H9 (cell line): ENCODE data around the gene PRKACA. TPM values are rescaled to one million over a fixed set of nuclear protein-coding genes. Genes with fewer than 3 reads are reported as not detected.
A peak's percentile ranks its signal among the peaks of the same experiment; 100 is the strongest.

Experiments
- DNase-seq: peaks from one replicate; pipeline ENCODE4 v3.0.0-alpha.2; 2017
- H2AFZ ChIP-seq: one replicate; pipeline ENCODE4 v1.6.1; 2013; ENCODE audit warnings: mild to moderate bottlenecking, low read length, control low read depth, moderate library complexity
- H2AK5ac ChIP-seq: 2 replicates; pipeline ENCODE4 v1.6.1; 2013; ENCODE audit warnings: low read length, control low read depth, mixed read lengths; ENCODE audit not compliant: insufficient read length
- H2BK120ac ChIP-seq: one replicate; pipeline ENCODE4 v1.6.1; 2013; ENCODE audit warnings: low read depth, mild to moderate bottlenecking, low read length, control low read depth, inconsistent platforms; ENCODE audit not compliant: poor library complexity, severe bottlenecking
- H2BK12ac ChIP-seq: 2 replicates; pipeline ENCODE4 v1.6.1; 2013; ENCODE audit warnings: low read length, control low read depth, mixed read lengths, low read depth; ENCODE audit not compliant: insufficient read length
- H2BK15ac ChIP-seq: 2 replicates; pipeline ENCODE4 v1.6.1; 2013; ENCODE audit warnings: low read depth, low read length, control low read depth
- H2BK20ac ChIP-seq: one replicate; pipeline ENCODE4 v1.6.1; 2013; ENCODE audit warnings: low read depth, mild to moderate bottlenecking, low read length, control low read depth, inconsistent platforms; ENCODE audit not compliant: poor library complexity, severe bottlenecking
- H2BK5ac ChIP-seq: 2 replicates; pipeline ENCODE4 v1.6.1; 2013; ENCODE audit warnings: low read length, control low read depth, mixed read lengths; ENCODE audit not compliant: insufficient read length
- H3K14ac ChIP-seq: 2 replicates; pipeline ENCODE4 v1.6.1; 2013; ENCODE audit warnings: low read length, control low read depth; ENCODE audit not compliant: insufficient read depth
- H3K18ac ChIP-seq: 2 replicates; pipeline ENCODE4 v1.6.1; 2013; ENCODE audit warnings: low read depth, mild to moderate bottlenecking, mixed read lengths, low read length, control low read depth; ENCODE audit not compliant: insufficient read length
- H3K23ac ChIP-seq: 2 replicates; pipeline ENCODE4 v1.6.1; 2013; ENCODE audit warnings: low read length, control low read depth, mixed read lengths, low read depth; ENCODE audit not compliant: insufficient read length
- H3K23me2 ChIP-seq: 2 replicates; pipeline ENCODE4 v1.6.1; 2013; ENCODE audit warnings: low read depth, mild to moderate bottlenecking, mixed read lengths, low read length, control low read depth; ENCODE audit not compliant: insufficient read length, poor library complexity, severe bottlenecking
- H3K27ac ChIP-seq: 2 replicates; pipeline ENCODE4 v1.5.1; 2013; ENCODE audit warnings: low read length, control low read depth, mixed read lengths, low read depth; ENCODE audit not compliant: insufficient read length
- H3K27me3 ChIP-seq: 2 replicates; pipeline ENCODE4 v1.6.1; 2013; ENCODE audit warnings: low read length, control low read depth, inconsistent platforms; ENCODE audit not compliant: insufficient read depth
- H3K4ac ChIP-seq: 2 replicates; pipeline ENCODE4 v1.6.1; 2013; ENCODE audit warnings: low read depth, mild to moderate bottlenecking, control low read depth, inconsistent platforms, low read length, moderate library complexity
- H3K4me1 ChIP-seq: 2 replicates; pipeline ENCODE4 v1.6.1; 2013; ENCODE audit warnings: low read length, control low read depth, inconsistent platforms; ENCODE audit not compliant: insufficient read depth
- H3K4me2 ChIP-seq: 2 replicates; pipeline ENCODE4 v1.6.1; 2013; ENCODE audit warnings: low read length, control low read depth, mixed read lengths; ENCODE audit not compliant: insufficient read length, insufficient read depth
- H3K56ac ChIP-seq: 2 replicates; pipeline ENCODE4 v1.6.1; 2013; ENCODE audit warnings: low read depth, mild to moderate bottlenecking, mixed read lengths, low read length, control low read depth; ENCODE audit not compliant: insufficient read length
- H3K79me1 ChIP-seq: 2 replicates; pipeline ENCODE4 v1.6.1; 2013; ENCODE audit warnings: low read depth, mild to moderate bottlenecking, moderate library complexity, low read length, control low read depth, inconsistent platforms; ENCODE audit not compliant: insufficient read depth, poor library complexity, severe bottlenecking
- H3K79me2 ChIP-seq: 2 replicates; pipeline ENCODE4 v1.6.1; 2013; ENCODE audit warnings: low read length, control low read depth, inconsistent platforms; ENCODE audit not compliant: insufficient read depth
- H3K9ac ChIP-seq: 2 replicates; pipeline ENCODE4 v1.6.1; 2013; ENCODE audit warnings: low read length, control low read depth, mixed read lengths; ENCODE audit not compliant: insufficient read length; ENCODE audit errors: extremely low read depth
- H3K9me3 ChIP-seq: one replicate; pipeline ENCODE4 v1.6.1; 2013; ENCODE audit warnings: low read depth, low read length, inconsistent platforms; ENCODE audit not compliant: control insufficient read depth
- H3T11ph ChIP-seq: one replicate; pipeline ENCODE4 v1.6.1; 2013; ENCODE audit warnings: mild to moderate bottlenecking, low read length, control low read depth, inconsistent platforms
- H4K20me1 ChIP-seq: one replicate; pipeline ENCODE4 v1.6.1; 2013; ENCODE audit not compliant: control insufficient read depth, insufficient read length, insufficient read depth
- H4K5ac ChIP-seq: 2 replicates; pipeline ENCODE4 v1.6.1; 2013; ENCODE audit warnings: low read depth, mild to moderate bottlenecking, mixed read lengths, low read length, control low read depth; ENCODE audit not compliant: insufficient read length
- H4K8ac ChIP-seq: replicated peaks from 2 replicates; pipeline ENCODE4 v1.6.1; 2013; ENCODE audit warnings: low read length, control low read depth, mixed read lengths, low read depth; ENCODE audit not compliant: insufficient read length
- H4K91ac ChIP-seq: 2 replicates; pipeline ENCODE4 v1.6.1; 2013; ENCODE audit warnings: low read depth, mild to moderate bottlenecking, moderate library complexity, mixed read lengths, low read length, control low read depth; ENCODE audit not compliant: insufficient read length
- H3K27ac Mint-ChIP-seq, 3 experiments: 2 replicates in 2 of 3; 3 replicates in 1 of 3; pipeline ENCODE4 v1.8.0; 2020 to 2021; ENCODE audit warnings: mixed read lengths in 3 of 3, mild to moderate bottlenecking in 1 of 3, moderate library complexity in 1 of 3
- H3K27me3 Mint-ChIP-seq: 2 replicates; pipeline ENCODE4 v1.8.0; 2021; ENCODE audit warnings: low read depth, mild to moderate bottlenecking, moderate library complexity, mixed read lengths
- H3K36me3 Mint-ChIP-seq, 3 experiments: 2 replicates in 2 of 3; 3 replicates in 1 of 3; pipeline ENCODE4 v1.8.0; 2020 to 2021; ENCODE audit warnings: low read depth in 3 of 3, mixed read lengths in 3 of 3; ENCODE audit not compliant: insufficient read depth in 1 of 3
- H3K4me1 Mint-ChIP-seq, 2 experiments: 2 replicates each; pipeline ENCODE4 v1.8.0; 2020; ENCODE audit warnings: mixed read lengths in 2 of 2
- H3K4me3 Mint-ChIP-seq, 2 experiments: 2 replicates in 1 of 2; 3 replicates in 1 of 2; pipeline ENCODE4 v1.8.0; 2020 to 2021; ENCODE audit warnings: mild to moderate bottlenecking in 2 of 2, mixed read lengths in 2 of 2, moderate library complexity in 1 of 2
- H3K9me3 Mint-ChIP-seq, 2 experiments: 2 replicates in 1 of 2; 3 replicates in 1 of 2; pipeline ENCODE4 v1.8.0; 2020; ENCODE audit warnings: mild to moderate bottlenecking in 2 of 2, mixed read lengths in 2 of 2, moderate library complexity in 1 of 2
- CTCF ChIP-seq: fragments of 200-600 bp; sonication (generic); conservative IDR thresholded peaks from 3 replicates; pipeline ENCODE4 v1.8.0; 2021; ENCODE audit warnings: antibody characterized with exemption, mild to moderate bottlenecking
- WGBS: extraction: QIAGEN DNeasy Blood & Tissue Kit; methylation state at CpG from one replicate; pipeline ENCODE4 v1.1.7; 2013; ENCODE audit warnings: missing lambda C conversion rate, low lambda C conversion rate, mixed read lengths; ENCODE audit not compliant: insufficient read length; ENCODE audit errors: extremely low coverage; 5-methylcytosine and 5-hydroxymethylcytosine counted together
- total RNA-seq: library from RNA; stranded (reverse); gene quantifications from 2 replicates; pipeline ENCODE4 v1.2.1, GENCODE V29; 2021

Gene PRKACA
- total RNA-seq, 1 experiment from 2014 or later, result 51.8 TPM

DNA sequence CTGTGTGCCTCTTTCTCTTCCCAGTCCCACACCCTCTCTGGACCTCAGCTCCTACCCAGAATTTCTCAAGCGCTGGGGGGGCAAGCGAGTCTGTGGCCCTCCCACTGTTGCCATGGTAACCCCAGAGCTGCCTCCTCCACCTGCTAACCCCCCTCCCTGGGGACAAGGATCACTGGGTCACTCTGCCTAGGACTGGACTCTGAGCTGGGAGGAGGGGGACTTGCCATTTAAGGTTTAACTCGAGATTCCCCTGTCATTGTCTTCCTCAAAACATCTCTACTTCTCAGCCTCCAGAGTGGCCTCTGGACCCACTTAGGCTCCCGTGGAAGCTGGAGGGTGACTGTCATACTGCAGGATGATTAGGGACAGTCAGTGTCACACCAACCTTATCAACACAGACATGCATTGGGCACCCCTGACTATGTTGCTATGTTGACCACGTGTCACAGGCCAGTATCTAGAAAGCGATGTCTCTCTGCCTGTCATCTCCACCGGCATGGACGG, 57.9 kb downstream of the PRKACA start:
- H3K4me1 Mint-ChIP-seq, result peaks cover 9 to 23% of the 10 kb centered on the region in 2 experiments
- Histone ChIP-seq H2BK12ac (no peak overlapping the region), H2BK20ac (no peak overlapping the region), H4K20me1 (no peaks in the 10 kb centered on the region), H2AFZ (no peak overlapping the region), H3K79me1 (no peaks in the 10 kb centered on the region), H2BK5ac (no peak overlapping the region), H3K23ac (no peak overlapping the region), H3K27me3 (peaks cover 8% of the 10 kb centered on the region), H2BK120ac (no peak overlapping the region), H3K9ac (no peak overlapping the region), H3K18ac (no peak overlapping the region), H3K4me2 (no peak overlapping the region), H3K27ac (no peak overlapping the region), H3K79me2 (no peaks in the 10 kb centered on the region), H4K5ac (no peak overlapping the region), H3K9me3 (no peaks in the 10 kb centered on the region), H3T11ph (no peak overlapping the region), H3K14ac (no peak overlapping the region), H3K56ac (no peak overlapping the region), H2AK5ac (no peak overlapping the region), H3K4ac (no peak overlapping the region), H4K8ac (no peak overlapping the region), H3K4me1 (no peaks in the 10 kb centered on the region; the same call in 1 of the 2 replicates), H3K23me2 (peaks cover 6% of the 10 kb centered on the region), H4K91ac (no peak overlapping the region), H2BK15ac (no peak overlapping the region)
- H3K4me3 Mint-ChIP-seq, result peak overlapping the region in 1 of 2 experiments; percentile 20; a peak in 1 of 5 replicates
- TF ChIP-seq CTCF, result no peak
- H3K36me3 Mint-ChIP-seq, result peaks cover 0 to 2% (median 0%) of the 10 kb centered on the region in 3 experiments; a peak in 1 of 7 replicates
- WGBS, result no CpG with 5 or more reads among the region's 8 CpGs
- DNase-seq, result no peak
- H3K9me3 Mint-ChIP-seq, result no peaks in the 10 kb centered on the region; a peak in 1 of 5 replicates
- H3K27ac Mint-ChIP-seq, result no peak overlapping the region
- H3K27me3 Mint-ChIP-seq, result peaks cover 46% of the 10 kb centered on the region
